Midbrain (tissue), 1 donor: ENCODE measurements around the gene ABLIM2.
"Not testable (repeated sequence)": the region's sequence is repeated elsewhere in the genome, so short reads cannot be mapped to it uniquely, and the experiment has no call there.

Experiments used
- DNase-seq: peaks from one replicate; lab custom pipeline; 2025; lab: John Stamatoyannopoulos, UW

ABLIM2 gene

GRCh38 chr4:7963691-7964090, 194.9 kb downstream of the ABLIM2 start:
- no peak for DNase-seq

GRCh38 chr4:7962609-7963508, 195.8 kb downstream of the ABLIM2 start:
- no peak for DNase-seq

- no peak for DNase-seq
Observed at GRCh38 chr4:7960790-7961655, 197.6 kb downstream of the ABLIM2 start.

GRCh38 chr4:7960017-7960789, 198.4 kb downstream of the ABLIM2 start:
- DNase-seq, result no peak

- DNase-seq, result no peak
Observed at GRCh38 chr4:7959078-7959477, 199.5 kb downstream of the ABLIM2 start.

GRCh38 chr4:7956934-7957656, 201.5 kb downstream of the ABLIM2 start:
- DNase-seq, result no peak

GRCh38 chr4:7956270-7956808, 202.3 kb downstream of the ABLIM2 start:
- DNase-seq, result no peak

- no peak for DNase-seq
Observed at GRCh38 chr4:7955393-7955792, 203.2 kb downstream of the ABLIM2 start.

- no peak for DNase-seq
Observed at GRCh38 chr4:7952615-7953014, 206.0 kb downstream of the ABLIM2 start.

GRCh38 chr4:7950301-7951092, 208.1 kb downstream of the ABLIM2 start:
- DNase-seq, result no peak

- no peak for DNase-seq
Observed at GRCh38 chr4:7949759-7950158, 208.9 kb downstream of the ABLIM2 start.

- no peak for DNase-seq
Observed at GRCh38 chr4:7947927-7948326, 210.7 kb downstream of the ABLIM2 start.

- no peak for DNase-seq
Observed at GRCh38 chr4:7945709-7946380, 212.8 kb downstream of the ABLIM2 start.

- DNase-seq, result no peak
Observed at GRCh38 chr4:7944599-7945220, 213.9 kb downstream of the ABLIM2 start.

GRCh38 chr4:7943688-7944087, 214.9 kb downstream of the ABLIM2 start:
- DNase-seq, result not testable (repeated sequence)

GRCh38 chr4:7943211-7943610, 215.4 kb downstream of the ABLIM2 start:
- no peak for DNase-seq

GRCh38 chr4:7941965-7942496, 216.6 kb downstream of the ABLIM2 start:
- DNase-seq, result no peak

GRCh38 chr4:7941111-7941964, 217.3 kb downstream of the ABLIM2 start:
- DNase-seq, result no peak
